ENCODE data around the gene RASL11A.

DNA sequence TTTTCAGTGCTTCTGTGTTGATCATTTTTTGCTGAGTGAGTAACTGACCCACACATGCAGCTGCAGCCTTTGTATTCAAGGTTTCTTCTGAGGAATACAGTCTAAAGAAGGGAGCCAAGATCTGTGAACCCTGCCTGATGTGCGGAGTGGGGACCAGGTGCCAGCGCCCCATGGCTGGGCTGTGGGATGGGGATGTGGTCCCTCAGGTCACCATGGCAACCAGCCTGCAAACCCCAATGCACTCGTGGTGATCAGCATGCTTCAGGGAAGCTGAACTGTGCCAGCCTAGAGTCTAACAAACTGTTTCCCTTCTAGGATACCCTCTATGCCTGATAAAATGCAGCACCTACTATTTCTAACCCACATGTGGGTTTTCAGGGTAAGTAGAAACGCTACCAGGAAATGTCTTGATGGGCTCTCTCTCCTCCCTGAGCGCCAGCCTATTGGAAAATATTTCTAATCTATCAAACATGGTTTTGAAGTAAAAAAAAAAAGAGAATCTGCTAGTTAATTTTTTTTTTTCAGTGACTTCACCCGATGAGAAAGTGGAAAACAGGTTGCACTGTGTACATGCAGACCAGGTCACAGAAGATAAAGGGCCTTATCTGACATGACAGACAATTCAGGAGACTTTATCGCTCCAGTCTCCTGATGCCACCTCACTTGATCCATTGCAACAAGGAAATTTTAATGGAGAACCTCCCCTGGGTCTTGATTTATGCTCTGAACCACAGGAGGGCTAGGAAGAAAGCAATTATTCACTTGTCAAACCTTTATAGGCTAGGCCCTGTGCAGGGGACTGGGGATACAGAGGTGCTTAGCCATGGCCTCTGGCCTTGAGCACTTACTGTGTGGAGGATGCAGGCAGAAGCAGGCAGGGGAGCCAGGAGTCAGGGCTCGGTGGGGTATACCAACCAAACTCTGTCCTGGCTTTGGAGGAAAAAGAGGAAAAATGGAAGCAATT lies 51.1 kb downstream of the RASL11A start:
- TF ChIP-seq, protein P1, sequence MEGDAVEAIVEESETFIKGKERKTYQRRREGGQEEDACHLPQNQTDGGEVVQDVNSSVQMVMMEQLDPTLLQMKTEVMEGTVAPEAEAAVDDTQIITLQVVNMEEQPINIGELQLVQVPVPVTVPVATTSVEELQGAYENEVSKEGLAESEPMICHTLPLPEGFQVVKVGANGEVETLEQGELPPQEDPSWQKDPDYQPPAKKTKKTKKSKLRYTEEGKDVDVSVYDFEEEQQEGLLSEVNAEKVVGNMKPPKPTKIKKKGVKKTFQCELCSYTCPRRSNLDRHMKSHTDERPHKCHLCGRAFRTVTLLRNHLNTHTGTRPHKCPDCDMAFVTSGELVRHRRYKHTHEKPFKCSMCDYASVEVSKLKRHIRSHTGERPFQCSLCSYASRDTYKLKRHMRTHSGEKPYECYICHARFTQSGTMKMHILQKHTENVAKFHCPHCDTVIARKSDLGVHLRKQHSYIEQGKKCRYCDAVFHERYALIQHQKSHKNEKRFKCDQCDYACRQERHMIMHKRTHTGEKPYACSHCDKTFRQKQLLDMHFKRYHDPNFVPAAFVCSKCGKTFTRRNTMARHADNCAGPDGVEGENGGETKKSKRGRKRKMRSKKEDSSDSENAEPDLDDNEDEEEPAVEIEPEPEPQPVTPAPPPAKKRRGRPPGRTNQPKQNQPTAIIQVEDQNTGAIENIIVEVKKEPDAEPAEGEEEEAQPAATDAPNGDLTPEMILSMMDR (IDR thresholded peaks at IDR 0.05) = no peak
- no peak for TF ChIP-seq POLR2A (IDR thresholded peaks at IDR 0.05)
